OCI-LY3 (cell line): Measurements from ENCODE around the gene STARD4.

ENCODE experiments used
- H2AFZ ChIP-seq: fragments of 200-600, 300-600 bp; shearing (Covaris generic); 2 replicates; pipeline ENCODE4 v1.6.0; 2014; ENCODE audit warnings: antibody characterized with exemption, low read depth, low read length
- H3K27ac ChIP-seq: fragments of 200-600, 300-600 bp; sonication (generic); 2 replicates; pipeline ENCODE4 v1.5.1; 2014; ENCODE audit warnings: mild to moderate bottlenecking, low read length, moderate library complexity, mixed read lengths
- H3K27me3 ChIP-seq: fragments of 200-600, 300-600 bp; sonication (generic); 2 replicates; pipeline ENCODE4 v1.6.1; 2014; ENCODE audit warnings: low read depth, low read length, mixed read lengths
- H3K36me3 ChIP-seq: fragments of 200-600, 300-600 bp; sonication (generic); replicated peaks from 2 replicates; pipeline ENCODE3; 2014; ENCODE audit warnings: low read depth, low read length, mixed read lengths
- H3K4me1 ChIP-seq: fragments of 300-600, 200-600 bp; sonication (generic); 2 replicates; pipeline ENCODE4 v1.6.1; 2014; ENCODE audit warnings: low read length, mixed read lengths
- H3K4me2 ChIP-seq: fragments of 200-600, 300-600 bp; sonication (generic); 2 replicates; pipeline ENCODE4 v1.6.1; 2014; ENCODE audit warnings: low read length, mixed read lengths
- H3K4me3 ChIP-seq: fragments of 300-600, 200-600 bp; sonication (generic); 2 replicates; pipeline ENCODE4 v1.5.1; 2014; ENCODE audit warnings: antibody characterized with exemption, mild to moderate bottlenecking, low read length, moderate library complexity
- H3K79me2 ChIP-seq: fragments of 300-600, 200-600 bp; shearing (Covaris generic); 2 replicates; pipeline ENCODE4 v1.6.1; 2014; ENCODE audit warnings: mild to moderate bottlenecking, low read length, mixed read lengths
- H3K9ac ChIP-seq: fragments of 300-600, 200-600 bp; shearing (Covaris generic); 2 replicates; pipeline ENCODE4 v1.6.0; 2014; ENCODE audit warnings: mild to moderate bottlenecking, low read length, moderate library complexity
- H3K9me3 ChIP-seq: fragments of 200-600, 300-600 bp; shearing (Covaris generic); 2 replicates; pipeline ENCODE4 v1.6.1; 2014; ENCODE audit warnings: low read length, mixed read lengths; ENCODE audit not compliant: insufficient read depth
- H4K20me1 ChIP-seq: fragments of 200-600, 300-600 bp; sonication (generic); 2 replicates; pipeline ENCODE4 v1.6.1; 2016; ENCODE audit warnings: low read length, mixed read lengths; ENCODE audit not compliant: insufficient read depth
- CTCF ChIP-seq: fragments of 200-600, 300-600 bp; sonication (generic); IDR thresholded peaks from 2 replicates; pipeline ENCODE4 v1.5.1; 2014; ENCODE audit warnings: antibody characterized with exemption, low read length, low read depth
- EZH2phosphoT487 ChIP-seq: fragments of 200-600 bp; shearing (Covaris generic); IDR thresholded peaks from 2 replicates; pipeline ENCODE4 v1.6.1; 2018; ENCODE audit warnings: antibody characterized with exemption, mixed run types, low read depth

STARD4 gene

GRCh38 chr5:111486926-111487325 lies 25.4 kb downstream of the STARD4 start:
- H3K4me1 ChIP-seq: no peaks in the 10 kb centered on the region
- no peak overlapping the region for H3K4me2 ChIP-seq
- H4K20me1 ChIP-seq: no peaks in the 10 kb centered on the region
- H3K36me3 ChIP-seq: peaks cover 60% of the 10 kb centered on the region
- TF ChIP-seq EZH2phosphoT487 (no peak), CTCF (no peak)
- no peak overlapping the region for H2AFZ ChIP-seq
- H3K27me3 ChIP-seq: no peaks in the 10 kb centered on the region
- no peak overlapping the region for H3K9ac ChIP-seq
- H3K27ac ChIP-seq: no peak overlapping the region
- no peaks in the 10 kb centered on the region for H3K79me2 ChIP-seq
- H3K9me3 ChIP-seq: no peaks in the 10 kb centered on the region
- H3K4me3 ChIP-seq: no peak overlapping the region

DNA sequence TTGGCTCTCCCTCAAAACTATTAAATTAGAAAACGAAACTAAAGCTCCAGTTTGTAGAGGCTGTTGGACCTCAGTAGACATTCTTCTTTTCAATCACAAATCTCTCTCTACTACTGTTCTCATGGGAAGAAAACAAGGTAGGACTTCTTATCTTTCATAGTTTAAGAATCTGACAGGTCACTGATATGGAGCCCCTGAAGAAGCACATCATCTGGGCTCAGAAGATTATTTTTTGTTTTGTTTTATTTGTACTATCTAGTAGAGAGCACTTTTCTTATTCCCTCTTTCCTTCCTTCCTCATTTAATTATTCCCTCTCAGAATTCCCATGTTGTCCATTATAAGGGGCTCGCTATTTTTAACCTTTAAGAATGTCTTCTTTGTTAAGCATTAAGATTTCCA lies 26.3 kb downstream of the STARD4 start:
- H3K79me2 ChIP-seq: no peaks in the 10 kb centered on the region
- H3K9me3 ChIP-seq: no peaks in the 10 kb centered on the region
- TF ChIP-seq EZH2phosphoT487 (no peak), CTCF (no peak)
- no peaks in the 10 kb centered on the region for H4K20me1 ChIP-seq
- H3K4me3 ChIP-seq: no peak overlapping the region
- H3K9ac ChIP-seq: no peak overlapping the region
- H3K36me3 ChIP-seq: peaks cover 59% of the 10 kb centered on the region
- no peak overlapping the region for H2AFZ ChIP-seq
- H3K4me2 ChIP-seq: no peak overlapping the region
- H3K27ac ChIP-seq: no peak overlapping the region
- peaks cover 6% of the 10 kb centered on the region for H3K4me1 ChIP-seq
- H3K27me3 ChIP-seq: no peaks in the 10 kb centered on the region

DNA sequence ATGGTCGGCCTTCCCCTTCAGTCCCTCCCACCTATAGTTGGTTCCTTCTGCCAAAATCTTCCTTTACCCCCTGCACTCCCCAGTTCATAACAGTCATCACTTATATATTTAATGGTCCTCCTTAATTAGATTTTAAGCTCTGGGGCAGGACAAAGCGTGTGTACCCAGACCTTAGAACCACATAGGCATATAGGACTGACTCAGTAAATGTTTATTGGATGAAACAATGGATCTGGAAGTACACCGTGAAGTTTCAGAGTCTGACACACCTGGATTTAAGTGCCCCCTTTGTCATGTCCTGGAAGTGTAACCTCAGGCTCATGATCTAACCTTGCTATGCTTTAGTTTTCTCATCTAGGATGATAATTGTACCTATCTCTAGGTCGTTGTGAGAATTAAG lies 32.0 kb downstream of the STARD4 start:
- no peaks in the 10 kb centered on the region for H3K27me3 ChIP-seq
- H3K4me1 ChIP-seq: peaks cover 12% of the 10 kb centered on the region
- no peak overlapping the region for H2AFZ ChIP-seq
- no peak for TF ChIP-seq EZH2phosphoT487
- TF ChIP-seq CTCF: no peak
- no peaks in the 10 kb centered on the region for H3K79me2 ChIP-seq
- no peaks in the 10 kb centered on the region for H4K20me1 ChIP-seq
- H3K36me3 ChIP-seq: peaks cover 33% of the 10 kb centered on the region
- H3K9ac ChIP-seq: no peak overlapping the region
- H3K4me3 ChIP-seq: no peak overlapping the region
- no peak overlapping the region for H3K4me2 ChIP-seq
- no peaks in the 10 kb centered on the region for H3K9me3 ChIP-seq
- H3K27ac ChIP-seq: no peak overlapping the region

DNA sequence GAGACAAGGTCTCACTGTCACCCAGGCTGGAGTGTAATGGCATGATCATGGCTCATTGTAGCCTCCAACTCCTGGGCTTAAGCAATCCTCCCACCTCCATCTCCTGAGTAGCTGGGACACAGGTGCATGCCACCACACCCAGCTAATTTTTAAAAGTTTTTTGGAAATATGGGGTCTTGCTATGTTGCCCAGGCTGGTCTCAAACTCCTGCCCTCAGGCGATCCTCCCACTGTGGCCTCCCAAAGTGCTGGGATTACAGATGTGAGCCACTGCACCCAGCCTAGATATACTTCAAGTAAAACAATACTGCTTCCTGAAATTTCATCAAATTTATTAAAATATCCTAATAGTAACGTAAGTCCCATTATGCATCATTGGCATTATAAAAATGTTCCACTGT lies 33.4 kb downstream of the STARD4 start:
- Histone ChIP-seq H2AFZ (no peak overlapping the region), H3K4me2 (no peak overlapping the region), H3K9ac (no peak overlapping the region), H3K79me2 (no peaks in the 10 kb centered on the region), H3K27ac (no peak overlapping the region), H4K20me1 (no peaks in the 10 kb centered on the region), H3K9me3 (no peaks in the 10 kb centered on the region), H3K36me3 (peaks cover 29% of the 10 kb centered on the region), H3K4me1 (peaks cover 12% of the 10 kb centered on the region), H3K4me3 (no peak overlapping the region), H3K27me3 (no peaks in the 10 kb centered on the region)
- TF ChIP-seq EZH2phosphoT487 (no peak), CTCF (no peak)
